ENCODE measurements around the gene ARL6IP6. TPM values are rescaled to one million over a fixed set of nuclear protein-coding genes. Genes with fewer than 3 reads are reported as not detected.
A peak's percentile ranks its signal among the peaks of the same experiment; 100 is the strongest.

Gene ARL6IP6
- 10 to 100 TPM in 5 of 6 experiments, 1 to 10 TPM in 1; 9.2 to 32.0 (median 24.3) TPM for total RNA-seq (2021; fragmentation: NEBNext Ultra II Directional; extraction: Animal tissue kit (Norgen Biotek cat#: 25700))
- long read RNA-seq, transcript ARL6IP6-201 (4 exons, 2,805 nt) = major isoform, 23 of 24 reads
- long read RNA-seq, partial matches to known transcripts = 0 of 24 reads
- long read RNA-seq, other reads (novel, unspliced or antisense) = 0 of 24 reads

GRCh38 chr2:152718076-152718908 lies at the start of gene ARL6IP6:
TSS of gene ARL6IP6 (plus strand) at chr2:152718620. CDS start at chr2:152718625, 5 bp downstream.
- no peaks in the 10 kb centered on the region for H3K9me3 Mint-ChIP-seq
- DNase-seq = peak; percentile 89
- H3K27me3 Mint-ChIP-seq (ENCODE audit: insufficient read depth) = peaks cover 2% of the 10 kb centered on the region; the same call in 1 of the 2 replicates
- H3K4me3 Mint-ChIP-seq = peak within 1 kb of the TSS; percentile 100
- H3K4me1 Mint-ChIP-seq (ENCODE audit: low read depth) = peaks cover 57% of the 10 kb centered on the region
- H3K36me3 Mint-ChIP-seq (ENCODE audit: low read depth) = peaks cover 34% of the 10 kb centered on the region
- peak within 1 kb of the TSS; percentile 95 for H3K27ac Mint-ChIP-seq
- TF ChIP-seq CTCF (IDR thresholded peaks at IDR 0.05) = no peak

- Mint-ChIP-seq H3K9me3 (no peaks in the 10 kb centered on the region), H3K4me3 (no peak overlapping the region), H3K36me3 (ENCODE audit: low read depth) (peaks cover 14% of the 10 kb centered on the region), H3K27ac (no peak overlapping the region), H3K4me1 (ENCODE audit: low read depth) (no peaks in the 10 kb centered on the region), H3K27me3 (ENCODE audit: insufficient read depth) (no peaks in the 10 kb centered on the region)
- TF ChIP-seq CTCF (IDR thresholded peaks at IDR 0.05) = no peak
- DNase-seq = no peak
Measured at GRCh38 chr2:152674334-152674733, 44.1 kb upstream of the ARL6IP6 start.

GRCh38 chr2:152676461-152676860 lies 42.0 kb upstream of the ARL6IP6 start:
- no peak for DNase-seq
- Mint-ChIP-seq H3K4me3 (no peak overlapping the region), H3K27ac (no peak overlapping the region)

DNA sequence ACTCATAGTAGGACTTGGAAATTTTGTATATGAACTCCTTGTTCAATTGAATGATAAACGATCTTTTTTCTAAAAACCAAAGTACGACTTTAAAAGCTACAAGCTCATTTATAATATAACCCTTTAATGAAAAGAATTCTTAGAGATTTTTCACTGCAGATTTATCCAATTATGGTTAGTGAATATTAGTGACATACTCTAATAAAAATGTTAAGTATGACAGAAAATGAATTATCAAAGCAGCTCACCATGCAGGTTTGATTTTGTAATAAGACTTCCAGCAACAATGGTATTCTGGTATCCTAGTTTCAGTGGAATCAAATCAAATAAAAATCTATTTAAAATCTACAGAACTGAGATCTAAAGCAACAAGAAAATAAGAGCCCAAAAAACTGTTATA lies 39.6 kb upstream of the ARL6IP6 start:
- no peaks in the 10 kb centered on the region for H3K4me1 Mint-ChIP-seq (ENCODE audit: low read depth)
- peaks cover 11% of the 10 kb centered on the region for H3K36me3 Mint-ChIP-seq (ENCODE audit: low read depth)
- H3K4me3 Mint-ChIP-seq = no peak overlapping the region
- DNase-seq = no peak
- H3K27ac Mint-ChIP-seq = no peak overlapping the region
- no peak for TF ChIP-seq CTCF (IDR thresholded peaks at IDR 0.05)
- H3K9me3 Mint-ChIP-seq = no peaks in the 10 kb centered on the region
- no peaks in the 10 kb centered on the region; the same call in 1 of the 2 replicates for H3K27me3 Mint-ChIP-seq (ENCODE audit: insufficient read depth)

More at GRCh38 chr2:152676461-152676860, 42.0 kb upstream of the ARL6IP6 start:
- H3K27me3 Mint-ChIP-seq (ENCODE audit: insufficient read depth) = no peaks in the 10 kb centered on the region; the same call in 1 of the 2 replicates
- peaks cover 16% of the 10 kb centered on the region for H3K36me3 Mint-ChIP-seq (ENCODE audit: low read depth)
- no peak for TF ChIP-seq CTCF (IDR thresholded peaks at IDR 0.05)
- H3K9me3 Mint-ChIP-seq = no peaks in the 10 kb centered on the region
- no peaks in the 10 kb centered on the region for H3K4me1 Mint-ChIP-seq (ENCODE audit: low read depth)

- no peak for DNase-seq
- Mint-ChIP-seq H3K4me3 (no peak overlapping the region), H3K4me1 (ENCODE audit: low read depth) (peaks cover 17% of the 10 kb centered on the region), H3K27me3 (ENCODE audit: insufficient read depth) (no peaks in the 10 kb centered on the region; the same call in 1 of the 2 replicates), H3K36me3 (ENCODE audit: low read depth) (peaks cover 19% of the 10 kb centered on the region), H3K27ac (no peak overlapping the region), H3K9me3 (no peaks in the 10 kb centered on the region)
- no peak for TF ChIP-seq CTCF (IDR thresholded peaks at IDR 0.05)
Measured at GRCh38 chr2:152682663-152683062, 35.8 kb upstream of the ARL6IP6 start.

Measured in HFFc6 (cell line).